Lung (tissue), 12 donors: Measurements from ENCODE around the gene PRKD1. TPM values are rescaled to one million over a fixed set of nuclear protein-coding genes. Genes with fewer than 3 reads are reported as not detected.
"Not testable (repeated sequence)": the region's sequence is repeated elsewhere in the genome, so short reads cannot be mapped to it uniquely, and the experiment has no call there.

Experiments
- ATAC-seq: fragments of 200-7000 bp; cut with Tn5 transposase; one replicate; pipeline ENCODE4 v1.9.1; 2020; ENCODE audit warnings: moderate number of reproducible peaks; ENCODE audit not compliant: insufficient read depth, low FRiP score
- DNase-seq, 3 donors: peaks; one replicate each; pipeline ENCODE4 v3.0.0-alpha.2; 2013 to 2017
- H3K27ac ChIP-seq, 2 donors: one replicate each; pipeline ENCODE4 v1.5.1; 2013; ENCODE audit warnings: mild to moderate bottlenecking in 2 of 2, moderate library complexity in 2 of 2, control low read depth in 1 of 2, inconsistent platforms in 1 of 2, low read depth in 1 of 2, low read length in 1 of 2
- H3K27me3 ChIP-seq, 3 donors: one replicate each; pipeline ENCODE4 v1.5.1; 2013; ENCODE audit warnings: low read length in 2 of 3; ENCODE audit not compliant: control insufficient read depth in 3 of 3, insufficient read depth in 3 of 3
- H3K36me3 ChIP-seq, 4 donors: one replicate each; pipeline ENCODE4 v1.5.1; 2013; ENCODE audit warnings: low read length in 4 of 4, mild to moderate bottlenecking in 1 of 4, moderate library complexity in 1 of 4; ENCODE audit not compliant: control insufficient read depth in 4 of 4, insufficient read depth in 4 of 4
- H3K4me1 ChIP-seq, 5 donors: one replicate each; pipeline ENCODE4 v1.5.1; 2013; ENCODE audit warnings: low read length in 5 of 5, mild to moderate bottlenecking in 2 of 5, moderate library complexity in 1 of 5; ENCODE audit not compliant: control insufficient read depth in 5 of 5, insufficient read depth in 5 of 5
- H3K4me3 ChIP-seq: one replicate; pipeline ENCODE4 v1.5.1; 2013; ENCODE audit warnings: mild to moderate bottlenecking, control low read depth, moderate library complexity
- H3K9ac ChIP-seq, 2 donors: one replicate each; pipeline ENCODE4 v1.5.1; 2013; ENCODE audit warnings: low read length in 2 of 2, control low read depth in 1 of 2; ENCODE audit not compliant: insufficient read depth in 1 of 2
- H3K9me3 ChIP-seq, 4 donors: one replicate each; pipeline ENCODE4 v1.5.1; 2013; ENCODE audit warnings: low read length in 3 of 4, mild to moderate bottlenecking in 1 of 4, moderate library complexity in 1 of 4; ENCODE audit not compliant: control insufficient read depth in 4 of 4, insufficient read depth in 3 of 4
- CTCF ChIP-seq: IDR thresholded peaks from 2 replicates; pipeline ENCODE4 v1.5.1; 2012; ENCODE audit warnings: mild to moderate bottlenecking; ENCODE audit errors: control extremely low read depth, extremely low read depth
- WGBS, 2 donors: extraction: QIAGEN DNeasy Blood & Tissue Kit; methylation state at CpG; one replicate each; pipeline ENCODE4 v1.1.7; 2013; 5-methylcytosine and 5-hydroxymethylcytosine counted together
- polyA plus RNA-seq, 2 donors: library from polyadenylated mRNA; stranded (reverse); fragments of 200-250 nt; gene quantifications; one replicate each; pipeline ENCODE4 v1.2.1, GENCODE V29; 2013
- total RNA-seq, 2 donors: library from RNA; depleted of rRNA in 1 of 2; stranded (reverse); fragments of >200 nt in 1 of 2; gene quantifications; one replicate each; pipeline ENCODE4 v1.2.1, GENCODE V29; 2014 to 2021
- donor health status: control.
- donor health status: control.
- donor health status: Bipolar disorder and iron deficiency.
- donor health status: healthy.
- donor health status: DM: yes; HTN: yes; CAD: no.

The PRKD1 gene
- total and polyA plus RNA-seq, 4 donors = 4.0 to 20.9 (median 11.2) TPM

DNA sequence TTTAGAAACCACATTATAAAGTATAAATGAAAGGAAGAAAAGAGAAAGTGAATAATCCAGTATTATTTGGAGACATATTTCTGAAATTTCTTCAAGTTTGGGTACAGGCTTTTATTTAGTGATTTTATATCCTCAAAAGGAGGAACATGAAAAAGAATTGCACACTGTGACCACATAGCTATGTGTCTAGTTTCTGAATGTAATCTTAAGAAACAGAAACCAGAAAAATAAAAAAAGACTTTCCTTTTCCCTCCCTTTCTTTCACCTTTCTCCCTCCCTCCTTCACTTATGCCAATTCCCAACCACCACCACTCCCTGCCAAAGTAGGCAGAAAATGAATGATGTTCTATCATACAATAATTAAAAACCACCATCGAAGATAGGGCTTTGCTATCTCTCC is 189.6 kb downstream of the PRKD1 start:
- no peak for TF ChIP-seq CTCF
- no peak for DNase-seq
- H3K4me3 ChIP-seq = no peak overlapping the region
- H3K4me1 ChIP-seq = peaks cover 0 to 4% (median 1%) of the 10 kb centered on the region in 5 donors
- ATAC-seq = no peak
- H3K36me3 ChIP-seq = no peaks in the 10 kb centered on the region
- no peaks in the 10 kb centered on the region for H3K27me3 ChIP-seq
- no peak overlapping the region for H3K9ac ChIP-seq
- no peak overlapping the region for H3K27ac ChIP-seq
- H3K9me3 ChIP-seq = no peaks in the 10 kb centered on the region
- WGBS, 2 donors = 60 to 85% methylated on average over 1 of the region's 1 CpG

- H3K4me1 ChIP-seq = peaks cover 0 to 3% (median 0%) of the 10 kb centered on the region in 5 donors
- no peak for ATAC-seq
- no peak for TF ChIP-seq CTCF
Observed at GRCh38 chr14:29735459-29735858, 192.2 kb downstream of the PRKD1 start.

DNA sequence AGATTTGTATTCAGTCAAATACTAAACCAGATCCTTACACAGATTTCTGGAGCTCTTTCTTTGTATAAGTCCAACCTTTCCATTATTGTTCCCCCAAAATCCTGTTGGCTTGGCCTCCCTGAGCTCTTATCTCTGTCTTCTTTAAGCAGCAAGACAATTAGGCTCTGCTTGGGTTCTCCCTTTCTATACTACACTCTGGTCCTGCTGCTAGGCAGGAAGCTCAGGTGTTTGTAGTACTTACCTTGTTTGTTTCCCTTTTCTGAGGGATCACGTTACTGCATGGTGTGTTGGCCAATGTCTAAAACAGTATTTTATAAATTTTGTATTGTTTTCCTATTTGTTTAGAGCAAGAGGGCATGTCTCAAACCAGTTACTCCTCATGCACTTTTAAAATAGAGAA is 192.9 kb downstream of the PRKD1 start:
- 80% methylated on average over 1 of the region's 1 CpG for WGBS, 2 donors
- no peak for ATAC-seq

More at GRCh38 chr14:29735459-29735858, 192.2 kb downstream of the PRKD1 start:
- 90 to 95% methylated on average over 4 of the region's 4 CpGs for WGBS, 2 donors
- no peaks in the 10 kb centered on the region for H3K27me3 ChIP-seq
- H3K36me3 ChIP-seq = no peaks in the 10 kb centered on the region
- H3K9me3 ChIP-seq = no peaks in the 10 kb centered on the region
- H3K4me3 ChIP-seq = no peak overlapping the region
- DNase-seq = no peak
- H3K9ac ChIP-seq = no peak overlapping the region
- no peak overlapping the region for H3K27ac ChIP-seq

DNA sequence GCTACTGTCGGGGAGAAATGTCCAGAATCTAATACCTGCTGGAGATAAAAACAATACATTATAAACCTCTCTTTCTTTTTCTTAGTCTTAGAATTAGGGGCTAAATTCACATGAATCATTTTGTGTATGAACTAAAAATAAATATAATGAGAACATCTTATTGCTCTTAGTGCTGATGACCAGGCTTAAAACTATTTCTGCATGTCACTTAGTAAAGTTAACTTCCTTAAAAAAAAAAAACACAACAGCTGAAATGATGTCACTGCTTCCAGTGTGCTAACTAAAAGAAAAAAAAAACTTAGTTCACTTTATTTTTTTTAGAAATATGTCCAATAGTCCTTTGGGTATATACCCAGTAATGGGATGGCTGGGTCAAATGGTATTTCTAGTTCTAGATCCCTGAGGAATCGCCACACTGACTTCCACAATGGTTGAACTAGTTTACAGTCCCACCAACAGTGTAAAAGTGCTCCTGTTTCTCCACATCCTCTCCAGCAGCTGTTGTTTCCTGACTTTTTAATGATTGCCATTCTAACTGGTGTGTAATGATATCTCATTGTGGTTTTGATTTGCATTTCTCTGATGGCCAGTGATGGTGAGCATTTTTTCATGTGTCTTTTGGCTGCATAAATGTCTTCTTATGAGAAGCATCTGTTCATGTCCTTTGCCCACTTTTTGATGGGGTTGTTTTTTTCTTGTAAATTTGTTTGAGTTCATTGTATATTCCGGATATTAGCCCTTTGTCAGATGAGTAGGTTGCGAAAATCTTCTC is 200.9 kb downstream of the PRKD1 start:
- not testable (repeated sequence) for H3K4me3 ChIP-seq, H3K27me3 ChIP-seq, H3K27ac ChIP-seq, H3K9me3 ChIP-seq, DNase-seq, ATAC-seq, H3K9ac ChIP-seq, H3K36me3 ChIP-seq
- peaks cover 0 to 23% (median 5%) of the 10 kb centered on the region in 5 donors for H3K4me1 ChIP-seq
- 88 to 91% methylated on average over 4 of the region's 4 CpGs for WGBS, 2 donors

More for the DNA sequence above, 192.9 kb downstream of the PRKD1 start:
- no peak for DNase-seq
- H3K9ac ChIP-seq = no peak overlapping the region
- H3K4me3 ChIP-seq = no peak overlapping the region
- H3K27ac ChIP-seq = no peak overlapping the region
- no peaks in the 10 kb centered on the region for H3K36me3 ChIP-seq
- H3K9me3 ChIP-seq = no peaks in the 10 kb centered on the region
- no peaks in the 10 kb centered on the region for H3K27me3 ChIP-seq
- no peak for TF ChIP-seq CTCF
- peaks cover 0 to 3% (median 0%) of the 10 kb centered on the region in 5 donors for H3K4me1 ChIP-seq
